GM21825 (cell line): ENCODE measurements around the gene MAP3K9.

ENCODE experiments used
- ATAC-seq: cut with Tn5 transposase; IDR thresholded peaks from one replicate; pipeline ENCODE4 v1.9.1; 2021; ENCODE audit warnings: mild to moderate bottlenecking, moderate library complexity; ENCODE audit not compliant: unreplicated experiment

Gene MAP3K9

DNA sequence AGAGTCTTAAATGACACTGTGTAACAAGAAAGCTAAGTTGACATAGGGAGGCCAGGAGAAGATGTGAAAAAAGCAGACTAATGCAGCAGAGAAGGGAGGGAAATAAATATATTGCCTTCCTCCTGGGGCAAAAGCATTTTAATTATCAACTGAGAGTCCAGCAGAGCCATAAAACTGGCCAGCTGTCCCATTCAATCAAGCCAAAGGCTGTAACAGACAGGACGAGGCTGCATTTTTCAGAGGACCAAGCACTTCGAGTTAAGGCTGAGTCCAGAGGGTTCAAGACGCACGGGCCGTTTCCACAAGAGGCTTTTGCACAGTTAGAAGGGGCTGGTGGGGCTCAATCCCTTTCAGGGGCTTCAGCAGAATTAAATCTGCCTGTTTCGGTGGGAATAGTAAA, 20.4 kb downstream of the MAP3K9 start:
- ATAC-seq: no peak

DNA sequence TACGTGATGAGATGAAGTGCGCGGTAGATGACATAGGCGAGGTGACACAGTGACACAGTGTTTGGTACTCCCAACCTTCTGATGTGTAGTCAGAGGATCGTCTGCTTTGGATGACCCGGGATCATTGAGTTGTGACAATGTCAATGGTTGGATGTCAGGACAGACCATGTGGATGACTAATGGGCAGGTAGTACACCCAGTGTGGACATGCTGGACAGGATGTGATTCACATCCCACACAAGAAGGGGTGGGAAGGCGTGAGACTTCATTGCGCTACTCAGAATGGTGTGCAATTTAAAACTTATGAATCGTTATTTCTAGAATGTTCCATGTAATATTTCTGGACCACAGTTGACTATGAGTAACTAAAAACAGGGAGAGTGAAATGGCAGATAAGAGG, 23.8 kb downstream of the MAP3K9 start:
- no peak for ATAC-seq

DNA sequence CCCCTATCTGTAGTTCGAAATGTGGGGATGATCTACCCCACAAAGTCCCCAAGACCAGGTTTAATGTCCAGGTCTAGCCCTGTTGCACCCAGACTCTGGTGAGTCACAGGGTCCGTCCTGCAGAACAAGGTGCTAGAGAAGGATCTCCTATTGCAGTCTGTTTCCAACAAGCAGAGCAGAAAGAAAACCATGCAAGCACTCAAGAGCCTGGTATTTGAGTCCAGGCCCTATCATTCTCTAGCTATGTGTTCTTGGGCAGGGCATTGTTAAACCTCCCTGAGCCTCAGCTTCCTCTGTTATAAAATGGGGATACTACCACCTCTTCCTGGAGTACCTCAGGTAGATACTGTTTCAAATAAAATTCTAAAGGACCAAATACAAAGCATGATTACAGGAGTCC, 24.4 kb downstream of the MAP3K9 start:
- no peak for ATAC-seq

DNA sequence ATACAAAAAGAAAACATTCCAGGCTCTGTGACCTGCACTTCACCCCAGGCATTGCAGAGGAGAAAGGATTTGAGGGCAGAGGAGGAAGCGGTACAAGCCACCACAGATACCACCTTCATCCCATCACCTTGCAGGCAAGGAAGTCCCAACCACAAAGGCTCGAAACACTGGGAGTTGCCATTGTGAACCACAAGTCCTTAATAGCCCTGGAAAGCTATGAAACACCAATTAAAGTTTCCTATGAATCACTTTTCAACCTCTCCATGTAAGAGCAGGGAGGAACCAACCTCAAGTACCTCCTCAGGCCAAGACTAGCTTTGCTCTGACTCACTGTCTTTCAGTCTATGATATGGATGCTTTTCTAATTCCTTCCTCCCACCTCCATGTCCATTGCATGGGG, 27.0 kb downstream of the MAP3K9 start:
- ATAC-seq: no peak

DNA sequence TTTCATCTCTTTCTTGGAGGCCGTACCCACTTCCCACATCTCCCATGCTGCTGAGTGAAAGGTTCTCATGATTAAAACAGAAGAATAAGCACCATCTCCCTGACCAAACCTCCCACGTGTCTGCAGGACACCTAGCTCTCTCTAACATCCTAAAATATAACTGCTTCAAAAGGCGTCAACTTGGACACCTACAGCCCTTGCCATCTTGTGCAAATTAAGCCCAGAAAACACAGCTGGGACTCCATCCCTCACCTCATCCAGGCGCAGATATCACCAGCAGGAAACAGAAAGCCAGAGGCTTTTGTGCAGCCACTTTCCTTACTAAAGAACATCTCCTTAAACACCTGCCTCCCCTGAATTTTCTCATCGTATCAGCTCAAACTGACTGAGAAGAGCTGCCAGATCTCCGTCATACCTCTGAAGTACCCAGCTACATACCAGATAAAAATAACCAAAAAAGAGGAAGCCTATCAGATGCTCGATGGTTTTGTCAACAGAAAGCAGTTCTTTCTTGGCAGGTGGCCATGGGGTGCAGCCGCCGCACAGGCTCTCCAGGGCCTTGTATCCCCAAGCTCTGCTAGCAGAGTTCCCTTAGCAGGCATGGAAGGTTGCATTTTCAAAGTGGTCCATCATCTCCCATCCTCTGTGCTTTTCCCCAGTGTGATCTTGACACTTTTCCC, 28.8 kb downstream of the MAP3K9 start:
- no peak for ATAC-seq

DNA sequence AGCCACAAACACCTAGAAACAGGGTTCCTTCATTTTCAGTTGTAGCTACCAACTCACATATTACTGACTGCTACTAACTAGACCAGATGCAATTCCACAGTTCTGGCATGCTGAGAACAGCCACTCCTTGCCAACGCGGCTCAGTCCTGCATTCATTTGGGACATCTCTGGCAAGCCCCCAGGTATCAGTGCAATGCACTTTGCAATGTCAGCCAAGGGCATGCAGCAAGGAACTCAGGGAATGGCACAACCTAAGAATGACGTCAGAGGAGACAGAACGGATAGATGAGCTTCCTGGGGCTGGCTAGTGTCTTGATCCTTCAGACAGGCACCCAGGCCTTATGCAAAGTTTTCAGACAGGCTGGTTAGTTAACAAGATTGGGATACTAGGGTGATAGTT, 29.6 kb downstream of the MAP3K9 start:
- no peak for ATAC-seq

DNA sequence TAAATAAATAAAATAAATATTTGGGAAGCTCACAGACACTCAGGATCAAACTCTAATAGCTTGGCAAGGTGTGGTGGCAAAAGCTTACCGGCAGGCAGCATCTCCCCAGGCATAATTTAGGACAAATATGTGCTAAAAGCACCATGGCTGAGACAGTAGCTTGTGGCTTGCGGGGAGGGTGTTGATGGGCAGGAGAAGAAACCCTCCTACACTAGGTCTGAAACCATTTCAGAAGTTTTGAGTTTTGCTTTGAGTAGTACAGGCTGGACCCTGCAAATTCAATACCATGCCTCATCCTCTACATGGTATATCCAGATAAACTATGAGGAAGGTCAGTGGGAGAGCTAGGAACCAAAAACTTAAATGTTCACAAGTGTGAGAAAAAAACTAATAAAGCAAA, 33.1 kb downstream of the MAP3K9 start:
- ATAC-seq: no peak

DNA sequence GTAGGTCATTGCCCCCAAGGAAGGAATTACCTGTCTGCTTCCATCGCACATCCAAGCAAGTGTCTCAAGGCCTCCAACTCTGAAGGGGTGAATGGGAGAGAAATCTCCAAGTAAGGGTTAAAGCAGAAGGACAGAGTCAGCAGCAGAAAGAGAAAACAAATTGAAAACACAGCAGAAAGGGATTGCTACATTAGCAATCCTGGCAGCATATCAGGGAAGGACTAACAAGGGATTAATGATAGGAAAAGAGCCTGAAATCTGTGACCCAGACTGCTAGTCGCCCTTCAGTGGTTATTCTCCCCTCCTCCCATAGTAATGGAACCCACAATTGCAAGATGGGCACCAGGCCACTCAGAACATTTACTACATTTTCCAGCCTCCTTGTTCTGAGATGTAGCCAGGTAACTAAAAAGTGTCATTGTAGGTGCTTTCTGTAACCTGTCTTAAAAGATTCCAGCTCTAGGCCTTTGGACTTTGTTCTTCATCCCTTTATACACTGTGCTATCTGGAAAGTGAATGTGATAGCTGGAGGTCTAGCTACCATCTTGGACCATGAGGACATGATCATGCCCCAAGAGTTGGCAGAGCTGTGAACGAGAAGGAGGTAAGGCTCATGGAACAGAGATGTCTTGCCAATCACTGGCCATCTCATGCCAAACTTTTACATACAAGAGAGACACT, 36.0 kb downstream of the MAP3K9 start:
- ATAC-seq: no peak

DNA sequence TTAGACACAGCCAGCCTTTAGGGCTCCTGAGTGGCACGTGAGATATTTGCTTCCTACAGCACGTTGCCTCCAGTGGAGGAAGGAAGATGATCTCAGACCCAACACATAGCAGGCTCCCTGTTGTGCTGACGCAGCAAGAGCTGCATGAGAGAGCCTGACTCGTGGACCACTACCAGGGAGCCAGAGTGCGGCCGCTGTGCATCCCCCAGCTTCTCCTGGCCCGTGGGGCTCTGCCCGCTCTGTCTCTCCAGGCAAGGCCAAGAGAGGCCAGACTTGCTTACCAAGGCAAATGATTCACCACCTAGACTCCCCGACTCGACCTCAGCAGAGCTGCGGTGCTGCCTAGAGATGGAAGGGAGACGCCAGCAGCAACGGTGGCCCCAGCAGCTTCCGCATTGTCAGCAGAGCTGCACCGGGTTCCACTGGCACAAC, 37.5 kb downstream of the MAP3K9 start:
- no peak for ATAC-seq

DNA sequence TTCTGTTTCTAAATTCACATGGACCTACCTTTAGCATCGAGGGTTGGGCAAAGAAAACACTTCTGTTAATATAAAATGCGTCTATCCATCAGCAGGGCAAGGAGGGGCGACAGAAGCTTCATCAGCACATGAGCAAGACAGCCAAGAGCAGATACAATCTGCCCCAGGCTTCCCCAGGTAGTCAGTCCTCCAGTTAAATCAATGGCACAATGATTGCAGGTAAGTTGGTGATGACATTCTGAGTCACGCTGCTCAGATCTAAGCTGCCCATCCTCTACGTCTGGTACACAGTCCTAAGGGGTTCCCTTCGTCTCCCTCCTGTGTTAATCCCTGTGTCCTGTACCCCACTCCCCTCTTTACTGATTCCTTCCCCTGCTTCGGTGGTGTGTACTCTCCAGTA, 38.8 kb downstream of the MAP3K9 start:
- ATAC-seq: no peak

DNA sequence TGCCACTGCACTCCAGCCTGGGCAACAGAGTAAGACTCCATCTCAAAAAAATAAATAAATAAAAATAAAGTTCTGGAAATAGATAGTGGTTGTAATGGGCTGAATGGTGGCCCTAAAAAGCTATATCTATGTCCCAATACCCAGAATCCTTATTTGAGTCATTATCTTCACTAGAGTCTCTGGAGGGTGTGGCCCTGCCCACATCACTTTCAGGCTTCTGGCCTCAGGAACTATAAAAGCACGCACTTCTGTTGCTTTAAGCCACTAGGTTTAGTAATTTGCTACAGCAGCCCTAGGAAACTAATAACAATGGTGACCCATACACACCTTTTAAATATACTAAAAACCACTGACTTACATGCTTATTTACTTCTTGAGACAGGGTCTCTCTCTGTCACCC, 49.9 kb downstream of the MAP3K9 start:
- ATAC-seq: no peak

DNA sequence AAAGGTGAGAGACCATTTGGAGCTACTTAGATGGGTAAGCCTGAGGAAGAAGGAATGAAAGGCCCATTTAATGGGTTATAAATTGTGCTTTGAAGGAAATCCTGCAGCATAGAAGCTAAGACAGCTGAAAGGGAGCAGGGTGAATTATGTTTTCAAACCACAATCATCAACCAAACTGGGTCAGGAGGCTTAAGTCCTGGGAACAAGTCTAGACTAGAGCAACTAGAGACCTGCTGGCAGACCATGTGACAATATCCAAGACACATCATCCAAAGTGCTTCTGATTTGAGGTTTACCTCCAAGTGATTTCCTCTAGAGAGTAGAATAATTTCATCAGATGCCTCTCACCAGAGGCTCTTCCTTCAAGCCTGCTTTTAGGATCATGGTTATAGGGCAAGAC, 53.7 kb downstream of the MAP3K9 start:
- no peak for ATAC-seq

DNA sequence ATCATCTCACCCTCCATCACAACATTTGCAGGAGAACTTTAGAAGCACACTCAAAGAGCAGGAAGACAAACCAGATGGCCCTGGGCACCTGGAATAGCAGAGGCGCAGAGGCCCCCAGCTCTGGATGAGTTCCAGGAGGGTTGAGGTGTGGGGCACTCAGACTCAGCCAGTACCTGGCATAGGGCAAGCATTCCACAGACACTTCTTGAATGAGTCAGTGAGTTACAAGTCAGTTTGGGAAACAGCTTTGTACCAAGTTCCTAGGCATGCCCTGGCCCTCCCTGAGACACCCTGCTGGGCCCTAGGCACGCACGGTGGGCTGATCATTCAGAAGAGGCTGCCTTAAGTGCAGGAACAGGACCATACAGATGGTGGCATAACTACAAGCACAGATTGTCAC, 54.3 kb downstream of the MAP3K9 start:
- no peak for ATAC-seq

DNA sequence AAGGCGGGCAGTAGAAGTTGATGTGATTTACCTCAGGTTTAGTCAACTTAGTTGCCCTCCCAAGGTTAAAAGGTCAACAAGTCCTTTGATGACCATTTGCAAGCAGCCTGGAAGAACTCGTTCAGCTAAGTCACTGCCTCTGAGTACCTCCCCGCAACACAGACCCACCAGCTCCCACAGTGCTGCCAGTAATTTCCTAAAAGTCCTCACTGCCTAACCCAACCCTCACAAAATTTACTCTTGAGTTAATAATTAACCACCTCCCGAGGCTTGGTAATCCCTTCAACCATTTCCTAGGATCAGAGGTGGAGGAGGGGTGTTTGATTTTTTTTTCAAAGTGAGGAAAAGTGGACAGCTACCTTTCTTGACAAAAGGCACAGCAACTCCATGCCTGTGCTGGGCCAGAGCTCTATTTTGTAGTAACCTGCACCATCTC, 55.8 kb downstream of the MAP3K9 start:
- ATAC-seq: no peak

DNA sequence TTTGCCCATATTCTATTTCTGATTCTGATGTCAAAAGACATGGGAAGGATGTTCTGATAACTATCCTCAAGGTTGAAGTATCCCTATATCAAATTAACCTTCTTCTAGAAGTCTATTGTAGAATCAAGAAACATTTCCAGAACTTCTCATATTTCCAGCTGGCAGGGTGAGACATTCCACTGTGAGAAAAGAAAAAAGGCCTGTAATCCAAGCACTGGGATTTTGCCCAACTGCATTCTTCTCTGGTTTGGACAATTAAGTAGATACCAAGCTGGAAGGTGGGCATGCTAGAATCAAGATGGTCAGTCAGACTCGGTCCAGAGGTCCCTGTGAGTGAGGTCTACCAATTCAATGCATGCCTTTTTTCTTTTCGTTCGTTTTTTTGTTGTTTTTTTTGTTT, 60.9 kb downstream of the MAP3K9 start:
- ATAC-seq: no peak

DNA sequence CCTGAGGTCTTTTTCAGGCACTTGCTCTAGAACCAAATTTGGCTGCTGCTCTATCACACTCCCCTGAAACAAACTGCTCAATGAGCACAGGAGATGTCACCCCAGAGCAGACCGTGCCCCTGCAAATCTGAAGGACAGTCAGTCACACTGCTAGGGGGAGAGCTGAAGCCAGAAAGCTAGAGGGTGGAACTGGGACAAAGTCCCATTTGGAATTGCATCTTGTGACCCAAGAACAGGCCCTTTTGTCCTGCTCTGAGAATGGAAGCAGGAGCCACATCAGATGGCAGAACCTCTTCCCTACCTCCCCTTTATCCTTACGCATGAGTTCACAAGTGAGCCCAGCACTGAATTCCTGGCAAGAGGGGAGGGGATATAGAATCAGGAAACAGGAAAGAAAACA, 64.7 kb downstream of the MAP3K9 start:
- ATAC-seq: no peak

DNA sequence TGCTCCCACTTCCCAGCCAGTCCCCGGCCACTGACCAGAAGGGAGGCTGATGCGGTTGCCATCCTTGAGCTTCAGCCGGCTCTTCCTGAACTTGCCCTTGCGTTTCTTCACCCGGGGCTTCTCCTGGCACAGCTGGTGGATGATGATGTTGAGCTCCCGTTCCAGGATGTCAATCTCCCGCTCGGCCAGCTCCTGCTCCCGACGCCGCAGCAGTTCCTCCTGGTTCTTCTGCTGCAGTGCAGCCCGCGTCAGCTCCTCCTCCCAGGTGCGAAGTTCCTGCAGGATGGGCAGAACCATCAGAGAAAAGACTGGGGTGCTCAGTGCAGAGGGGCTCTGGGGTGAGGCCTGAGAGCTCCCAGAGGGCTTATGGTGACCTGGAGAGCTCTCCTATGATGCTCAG, 67.0 kb downstream of the MAP3K9 start:
- no peak for ATAC-seq

DNA sequence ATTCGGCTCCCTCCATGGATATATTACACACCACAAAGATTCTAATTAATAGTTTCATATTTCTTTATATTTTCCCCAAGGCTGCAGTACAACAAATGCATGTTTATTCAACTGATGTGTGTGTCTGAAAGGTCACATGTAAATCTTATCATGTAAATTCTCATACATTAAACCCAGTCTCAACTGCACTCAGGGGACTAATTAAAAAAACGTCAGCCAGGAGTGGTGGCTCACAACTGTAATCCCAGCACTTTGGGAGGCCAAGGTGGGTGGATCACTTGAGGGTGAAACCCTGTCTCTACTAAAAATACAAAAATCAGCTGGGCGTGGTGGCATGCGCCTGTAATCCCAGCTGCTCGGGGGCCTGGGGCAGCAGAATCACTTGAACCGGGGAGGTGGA, 67.8 kb downstream of the MAP3K9 start:
- no peak for ATAC-seq

DNA sequence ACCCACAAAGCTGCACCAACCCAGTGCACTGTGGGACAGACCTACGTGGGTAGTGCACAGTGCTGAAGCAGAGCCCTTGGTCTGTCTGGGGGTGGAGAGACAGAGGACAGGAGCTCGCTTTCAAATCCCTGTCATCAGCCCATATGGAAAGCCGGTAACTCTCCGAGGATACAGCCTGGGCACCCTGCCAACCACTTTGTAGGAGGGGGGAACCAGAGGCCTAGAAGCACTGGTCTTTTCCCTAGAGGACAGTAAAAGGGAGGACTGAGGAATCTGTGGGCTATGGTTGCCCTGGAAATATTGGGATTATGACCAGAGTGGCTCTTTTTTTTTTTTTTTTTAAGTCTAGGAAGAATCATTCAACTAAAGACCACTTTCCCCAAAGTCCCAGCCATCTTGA, 74.3 kb downstream of the MAP3K9 start:
- ATAC-seq: no peak

DNA sequence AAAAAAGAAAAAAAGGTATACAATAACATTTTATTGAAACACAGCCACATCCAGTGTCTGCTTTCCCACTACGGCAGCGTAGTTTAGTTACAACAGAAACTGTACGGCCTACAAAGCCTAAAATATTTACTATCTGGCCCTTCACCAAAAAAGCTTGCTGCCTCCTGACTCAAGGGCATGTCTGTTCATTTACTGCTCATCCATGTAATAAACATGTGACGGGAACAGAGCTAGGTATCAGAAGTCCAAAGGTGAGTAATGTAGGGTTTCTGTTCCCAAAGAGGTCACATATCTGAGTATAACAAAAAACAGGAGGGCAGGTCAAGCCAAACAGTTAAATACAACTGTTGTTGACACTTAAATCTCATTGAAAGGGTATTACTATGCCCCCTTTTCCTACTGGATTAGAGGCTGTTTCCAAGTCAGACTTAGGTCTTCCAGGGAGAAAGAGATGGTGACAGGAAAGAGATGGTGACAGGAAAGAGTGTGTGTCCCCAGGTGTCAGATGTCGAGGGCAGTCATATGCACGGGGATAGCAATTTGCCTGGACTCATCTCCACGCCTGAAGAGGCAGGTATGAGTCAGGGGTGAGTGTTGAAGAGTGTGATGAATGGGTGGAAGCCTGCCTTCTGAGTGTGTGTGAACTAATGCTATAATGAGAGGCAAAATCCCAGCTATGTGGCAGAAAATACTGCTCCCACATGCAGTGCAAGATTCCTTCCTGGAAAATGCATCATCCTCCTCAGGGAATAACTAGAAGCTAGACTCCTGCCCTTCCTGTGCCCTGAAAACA, 77.7 kb downstream of the MAP3K9 start:
- ATAC-seq: no peak

DNA sequence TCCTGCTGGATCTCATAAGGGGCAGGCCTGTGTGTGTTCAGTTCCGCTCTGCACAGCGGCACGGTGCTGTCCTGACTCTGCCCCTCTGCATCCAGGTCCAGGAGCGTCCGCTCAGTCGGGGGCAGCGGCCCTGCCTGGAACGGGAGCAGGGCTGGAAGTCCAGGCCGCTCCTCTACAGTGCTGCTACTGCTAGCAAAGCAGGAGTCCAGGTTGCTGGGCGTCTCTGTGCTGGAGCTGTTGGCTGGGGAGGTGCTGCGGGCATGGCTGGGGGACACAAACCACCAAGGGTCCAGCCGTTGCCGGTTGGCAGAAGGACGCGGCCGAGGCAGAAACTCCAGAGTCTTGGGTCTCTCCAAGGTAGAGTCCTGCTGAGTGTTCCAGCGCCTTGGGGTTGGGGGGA, 78.9 kb downstream of the MAP3K9 start:
- no peak for ATAC-seq
